ENCODE measurements around the gene HSPB7. TPM values are rescaled to one million over a fixed set of nuclear protein-coding genes. Genes with fewer than 3 reads are reported as not detected.

HSPB7 gene
- total RNA-seq = 10.7 TPM
- long read RNA-seq, transcript HSPB7-201 (3 exons, 2,892 nt) = major isoform, 6 of 10 reads
- long read RNA-seq, partial matches to known transcripts = 1 of 10 reads
- long read RNA-seq, other reads (novel, unspliced or antisense) = 0 of 10 reads

DNA sequence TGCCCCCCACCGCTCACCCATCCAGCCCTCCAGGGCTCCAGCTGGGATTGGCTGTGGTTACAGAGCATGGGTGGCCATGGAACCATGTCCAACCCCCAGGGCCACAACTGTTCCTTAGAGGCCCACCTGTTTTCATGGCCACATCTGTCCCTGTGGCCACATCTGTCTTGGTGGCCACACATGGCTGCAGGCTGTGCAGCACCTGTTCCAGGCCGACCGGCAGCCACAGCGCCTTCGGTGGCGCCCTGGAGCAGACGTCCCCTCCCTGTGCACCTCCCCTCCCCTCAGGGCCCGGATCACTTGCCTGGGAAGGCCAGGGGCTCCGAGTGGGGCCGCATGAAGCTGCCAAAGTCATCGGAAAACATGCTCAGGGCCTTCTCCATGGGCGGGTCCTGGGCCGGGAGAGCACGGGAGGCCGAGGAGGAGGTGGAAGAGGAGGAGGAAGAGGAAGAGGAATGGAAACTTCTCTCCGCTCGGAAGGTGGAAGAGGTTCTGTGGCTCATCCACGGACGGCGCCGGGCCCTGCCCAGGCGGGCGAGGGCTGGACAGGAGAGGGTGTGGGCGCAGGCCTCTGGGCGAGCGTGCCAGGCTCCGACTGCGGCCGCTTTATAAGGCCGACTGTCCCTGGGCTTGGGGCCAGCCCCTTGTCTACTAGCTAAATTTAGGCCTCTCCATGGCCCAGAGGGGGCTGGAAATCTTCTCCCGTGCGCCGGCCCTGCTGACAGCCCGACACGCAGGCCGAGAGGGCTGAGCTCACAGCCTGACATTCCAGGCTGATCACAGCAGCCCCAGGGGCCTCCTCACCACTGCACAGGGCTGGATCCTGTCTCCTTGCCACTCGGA is at the start of gene HSPB7:
TSS of gene HSPB7 (minus strand) at position 583 of the 843 bp plus-strand sequence. CDS start at position 503, 80 bp downstream.
- peak; percentile 55 for ATAC-seq
- Histone ChIP-seq H3K27ac (peak within 1 kb of the TSS; percentile 78), H3K4me3 (peak within 1 kb of the TSS; percentile 33)

DNA sequence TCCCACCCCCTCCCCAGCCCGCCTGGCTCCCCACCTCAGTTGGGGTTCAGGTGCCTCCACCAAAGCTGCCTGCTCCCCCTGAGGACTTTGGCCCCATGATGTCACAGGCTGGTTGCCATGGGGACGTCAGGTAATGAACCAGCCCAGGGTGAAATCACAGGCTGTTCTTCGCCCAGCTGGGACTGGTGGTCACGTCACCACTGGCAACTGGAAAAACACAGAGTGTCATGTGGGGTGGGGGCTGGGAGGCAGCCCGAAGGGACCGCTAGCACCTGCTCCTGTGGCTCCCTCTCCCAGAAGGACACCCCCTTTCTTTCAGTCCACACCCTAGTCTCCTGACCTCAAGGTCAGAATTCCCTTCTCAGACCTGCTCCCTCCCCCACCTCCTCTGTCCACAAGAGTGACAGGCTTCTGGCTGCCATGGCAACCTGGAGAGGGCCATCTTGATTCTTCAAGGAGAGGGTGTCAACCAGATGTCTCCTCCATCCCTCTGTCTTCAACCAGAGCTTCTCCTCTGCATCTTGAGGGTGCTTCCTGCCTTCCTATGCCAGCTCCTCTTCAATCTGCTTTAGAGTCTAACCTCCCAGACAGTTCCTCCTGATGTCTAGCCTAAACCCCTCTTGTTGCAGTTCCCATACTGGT is 49.4 kb upstream of the HSPB7 start:
- DNase-seq (no peak), ATAC-seq (no peak)
- no peaks in the 10 kb centered on the region for H3K27me3 ChIP-seq
- H3K4me1 ChIP-seq = no peaks in the 10 kb centered on the region
- intact Hi-C loops (cut with DNase I) = no loop called here
- H3K4me3 ChIP-seq = no peak overlapping the region
- H3K27ac ChIP-seq = no peak overlapping the region
- TF ChIP-seq CTCF (IDR thresholded peaks at IDR 0.05) = no peak
- H3K9me3 ChIP-seq = no peaks in the 10 kb centered on the region
- no peaks in the 10 kb centered on the region for H3K36me3 ChIP-seq

More for the DNA sequence above, at the start of gene HSPB7:
- Histone ChIP-seq H3K36me3 (no peaks in the 10 kb centered on the region), H3K9me3 (no peaks in the 10 kb centered on the region), H3K4me1 (peaks cover 23% of the 10 kb centered on the region), H3K27me3 (no peaks in the 10 kb centered on the region)
- intact Hi-C loops (cut with DNase I) = no loop called here
- DNase-seq = peak; percentile 77
- no peak for TF ChIP-seq CTCF (IDR thresholded peaks at IDR 0.05)

- Histone ChIP-seq H3K27me3 (no peaks in the 10 kb centered on the region), H3K4me1 (no peaks in the 10 kb centered on the region), H3K9me3 (no peaks in the 10 kb centered on the region), H3K4me3 (no peak overlapping the region), H3K36me3 (no peaks in the 10 kb centered on the region), H3K27ac (no peak overlapping the region)
- TF ChIP-seq CTCF (IDR thresholded peaks at IDR 0.05) = no peak
- no peak for ATAC-seq
- intact Hi-C loops (cut with DNase I) = no loop called here
- DNase-seq = no peak
Measured at GRCh38 chr1:16066245-16066644, 48.4 kb upstream of the HSPB7 start.

DNA sequence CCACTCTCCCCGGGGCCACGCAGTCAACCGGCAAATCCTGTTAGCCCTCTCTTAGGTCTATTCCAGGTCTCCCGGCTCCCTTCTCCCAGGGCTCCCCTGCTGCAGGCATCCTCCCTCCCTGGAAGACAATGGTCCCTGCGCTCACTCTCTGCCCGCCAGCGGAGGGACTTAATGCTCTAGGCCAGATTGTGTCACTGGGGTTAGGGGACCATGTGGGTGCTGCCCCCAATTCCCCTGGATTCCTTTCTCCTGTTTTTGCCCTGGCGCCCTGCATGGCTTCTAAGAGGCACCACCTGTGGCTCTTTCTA is 47.4 kb upstream of the HSPB7 start:
- DNase-seq (no peak), ATAC-seq (no peak)
- Histone ChIP-seq H3K36me3 (no peaks in the 10 kb centered on the region), H3K9me3 (no peaks in the 10 kb centered on the region), H3K4me1 (no peaks in the 10 kb centered on the region), H3K4me3 (no peak overlapping the region), H3K27me3 (no peaks in the 10 kb centered on the region), H3K27ac (no peak overlapping the region)
- TF ChIP-seq CTCF (IDR thresholded peaks at IDR 0.05) = no peak
- intact Hi-C loops (cut with DNase I) = no loop called here

DNA sequence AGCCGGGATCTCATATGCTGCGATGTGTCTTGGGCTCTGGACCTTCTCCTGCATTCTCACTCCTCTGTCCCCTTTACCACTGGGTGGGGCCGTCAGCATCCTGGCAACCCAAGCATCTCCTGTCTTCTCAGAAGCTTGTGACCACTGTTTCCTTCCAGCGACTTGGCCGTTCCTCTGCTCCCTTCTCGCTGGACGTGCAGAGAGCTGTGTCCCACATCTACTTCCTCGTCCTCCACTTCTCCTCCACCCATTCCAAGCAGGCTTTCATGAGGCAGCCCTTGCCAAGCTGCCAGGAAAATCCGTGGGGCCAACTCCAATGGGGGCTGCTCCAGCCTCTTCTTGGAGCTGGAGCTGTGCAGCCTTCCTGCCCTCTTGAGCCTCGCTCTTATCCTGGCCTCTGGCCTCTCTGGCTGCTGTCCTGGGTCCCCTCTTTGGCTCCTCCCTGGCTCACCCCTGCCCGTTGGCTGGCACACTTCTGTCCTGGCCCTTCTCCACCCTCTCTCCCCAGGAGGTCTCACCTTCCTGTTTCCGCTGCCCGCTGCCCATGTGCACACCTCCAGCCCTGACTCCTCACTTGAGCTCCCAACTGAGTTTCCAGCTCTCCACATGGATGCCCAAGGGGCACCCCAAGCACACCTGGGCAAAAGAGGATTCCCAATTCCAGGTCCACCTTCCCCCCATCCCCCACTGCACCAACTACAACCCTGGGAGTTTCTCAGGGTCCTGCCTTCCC is 46.9 kb upstream of the HSPB7 start:
- Histone ChIP-seq H3K27ac (no peak overlapping the region), H3K4me3 (no peak overlapping the region), H3K9me3 (no peaks in the 10 kb centered on the region), H3K4me1 (no peaks in the 10 kb centered on the region), H3K27me3 (no peaks in the 10 kb centered on the region), H3K36me3 (no peaks in the 10 kb centered on the region)
- intact Hi-C loops (cut with DNase I) = no loop called here
- no peak for TF ChIP-seq CTCF (IDR thresholded peaks at IDR 0.05)
- ATAC-seq (no peak), DNase-seq (no peak)

All from upper lobe of right lung (tissue), 1 donor.